Suprapubic skin (tissue), 4 donors: ENCODE data around the gene SMARCC2.

Experiments used
- EP300 ChIP-seq: sonication (generic); formaldehyde crosslinking; IDR thresholded peaks from one replicate; pipeline ENCODE4 v1.6.1; 2017; ENCODE audit warnings: antibody characterized with exemption
- POLR2A ChIP-seq, 2 donors: fragments of 450-650 bp; IDR thresholded peaks; one replicate each; pipeline ENCODE4 v1.6.1; 2017; ENCODE audit warnings: antibody characterized with exemption in 2 of 2, mild to moderate bottlenecking in 2 of 2, moderate library complexity in 2 of 2
- POLR2AphosphoS5 ChIP-seq, 3 donors: sonication (generic); formaldehyde crosslinking; IDR thresholded peaks; one replicate each; pipeline ENCODE4 v1.6.1; 2017; ENCODE audit warnings: antibody characterized with exemption in 3 of 3
- TF ChIP-seq, protein P1 (sequence below), 2 donors: fragments of 200-600 bp in 1 of 2; fragments of 450-650 bp in 1 of 2; sonication (generic) in 1 of 2; IDR thresholded peaks; one replicate each; pipeline ENCODE4 v1.5.1; 2016 to 2019; ENCODE audit warnings: antibody characterized with exemption in 2 of 2, mild to moderate bottlenecking in 1 of 2, moderate library complexity in 1 of 2

DNA sequence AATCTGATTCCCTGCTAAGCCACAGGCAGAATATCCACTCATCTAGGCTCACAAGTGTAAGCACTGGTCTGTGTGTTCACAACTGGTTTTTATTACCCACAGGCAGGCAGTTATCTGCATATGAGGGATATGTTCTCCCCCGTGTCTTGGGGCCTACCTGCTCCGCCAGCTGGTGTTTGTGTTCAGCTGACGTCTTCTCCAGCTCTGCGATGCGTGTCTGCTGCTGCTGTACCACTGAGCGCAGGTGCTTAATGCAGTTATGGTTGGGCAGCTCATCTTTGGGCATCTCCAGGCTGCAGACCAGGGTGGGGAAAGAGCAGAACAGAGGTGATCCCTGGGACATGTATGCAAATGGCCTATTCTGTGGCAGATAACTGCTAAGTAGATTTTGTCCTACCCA is 18.7 kb upstream of the SMARCC2 start:
- TF ChIP-seq POLR2AphosphoS5 (IDR thresholded peaks at IDR 0.05) (no peak), EP300 (no peak), POLR2A (IDR thresholded peaks at IDR 0.05) (no peak)
- TF ChIP-seq, protein P1, sequence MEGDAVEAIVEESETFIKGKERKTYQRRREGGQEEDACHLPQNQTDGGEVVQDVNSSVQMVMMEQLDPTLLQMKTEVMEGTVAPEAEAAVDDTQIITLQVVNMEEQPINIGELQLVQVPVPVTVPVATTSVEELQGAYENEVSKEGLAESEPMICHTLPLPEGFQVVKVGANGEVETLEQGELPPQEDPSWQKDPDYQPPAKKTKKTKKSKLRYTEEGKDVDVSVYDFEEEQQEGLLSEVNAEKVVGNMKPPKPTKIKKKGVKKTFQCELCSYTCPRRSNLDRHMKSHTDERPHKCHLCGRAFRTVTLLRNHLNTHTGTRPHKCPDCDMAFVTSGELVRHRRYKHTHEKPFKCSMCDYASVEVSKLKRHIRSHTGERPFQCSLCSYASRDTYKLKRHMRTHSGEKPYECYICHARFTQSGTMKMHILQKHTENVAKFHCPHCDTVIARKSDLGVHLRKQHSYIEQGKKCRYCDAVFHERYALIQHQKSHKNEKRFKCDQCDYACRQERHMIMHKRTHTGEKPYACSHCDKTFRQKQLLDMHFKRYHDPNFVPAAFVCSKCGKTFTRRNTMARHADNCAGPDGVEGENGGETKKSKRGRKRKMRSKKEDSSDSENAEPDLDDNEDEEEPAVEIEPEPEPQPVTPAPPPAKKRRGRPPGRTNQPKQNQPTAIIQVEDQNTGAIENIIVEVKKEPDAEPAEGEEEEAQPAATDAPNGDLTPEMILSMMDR (IDR thresholded peaks at IDR 0.05): no peak
